Hippocampal formation (tissue), 2 donors: ENCODE results near the gene MUC20.
"Not testable (repeated sequence)": the region's sequence is repeated elsewhere in the genome, so short reads cannot be mapped to it uniquely, and the experiment has no call there.

Experiments
- DNase-seq, 2 donors: peaks; one replicate each; lab custom pipeline; 2025; lab: John Stamatoyannopoulos, UW

The MUC20 gene

GRCh38 chr3:195731356-195731905, 10.7 kb downstream of the MUC20 start:
- no peak for DNase-seq

- DNase-seq = no peak
These were observed 12.2 kb downstream of the MUC20 start for GRCh38 chr3:195732940-195733339.

- DNase-seq = no peak
These were observed 14.4 kb downstream of the MUC20 start for GRCh38 chr3:195735036-195735695.

GRCh38 chr3:195736866-195737490, 16.2 kb downstream of the MUC20 start:
- DNase-seq = no peak

GRCh38 chr3:195737782-195738181, 17.0 kb downstream of the MUC20 start:
- DNase-seq = not testable (repeated sequence)

GRCh38 chr3:195738274-195739044, 17.7 kb downstream of the MUC20 start:
- no peak for DNase-seq

- DNase-seq = no peak
These were observed 18.9 kb downstream of the MUC20 start for GRCh38 chr3:195739561-195740111.

- no peak for DNase-seq
These were observed 23.7 kb downstream of the MUC20 start for GRCh38 chr3:195744437-195744836.

- no peak for DNase-seq
These were observed 25.6 kb downstream of the MUC20 start for GRCh38 chr3:195746346-195746745.

GRCh38 chr3:195746751-195747150, 26.0 kb downstream of the MUC20 start:
- DNase-seq = no peak

- no peak for DNase-seq
These were observed 27.9 kb downstream of the MUC20 start for GRCh38 chr3:195748661-195749060.

- not testable (repeated sequence) for DNase-seq
These were observed 28.3 kb downstream of the MUC20 start for GRCh38 chr3:195749101-195749500.

GRCh38 chr3:195750797-195751520, 30.2 kb downstream of the MUC20 start:
- DNase-seq = no peak

GRCh38 chr3:195751560-195751959, 30.8 kb downstream of the MUC20 start:
- DNase-seq = no peak

GRCh38 chr3:195752066-195752465, 31.3 kb downstream of the MUC20 start:
- DNase-seq = no peak

- no peak for DNase-seq
These were observed 32.0 kb downstream of the MUC20 start for GRCh38 chr3:195752546-195753331.

GRCh38 chr3:195753581-195753980, 32.8 kb downstream of the MUC20 start:
- DNase-seq = no peak

GRCh38 chr3:195754141-195754540, 33.4 kb downstream of the MUC20 start:
- DNase-seq = no peak

- DNase-seq = no peak
These were observed 34.1 kb downstream of the MUC20 start for GRCh38 chr3:195754906-195755305.

GRCh38 chr3:195755391-195755790, 34.6 kb downstream of the MUC20 start:
- no peak for DNase-seq
